Upper lobe of left lung (tissue), 6 donors: ENCODE measurements around the gene OLFM3. TPM values are rescaled to one million over a fixed set of nuclear protein-coding genes. Genes with fewer than 3 reads are reported as not detected.
A peak's percentile ranks its signal among the peaks of the same experiment; 100 is the strongest.

ENCODE experiments used
- ATAC-seq, 2 donors: fragments of 200-7000 bp; cut with Tn5 transposase; one replicate each; pipeline ENCODE4 v1.9.1; 2022; ENCODE audit warnings: mild to moderate bottlenecking in 2 of 2, moderate library complexity in 2 of 2; ENCODE audit not compliant: low FRiP score in 2 of 2
- DNase-seq, 2 donors: peaks; one replicate each; pipeline ENCODE4 v3.0.0-alpha.2; 2019 to 2020
- H3K27ac ChIP-seq, 4 donors: fragments of 200-600 bp; sonication (generic); one replicate each; pipeline ENCODE4 v1.5.1; 2016 to 2019
- H3K27me3 ChIP-seq, 4 donors: fragments of 200-600 bp; sonication (generic); one replicate each; pipeline ENCODE4 v1.5.1; 2017 to 2019
- H3K36me3 ChIP-seq, 4 donors: fragments of 200-600 bp; sonication (generic); one replicate each; pipeline ENCODE4 v1.5.1; 2016 to 2019
- H3K4me1 ChIP-seq, 4 donors: fragments of 200-600 bp; sonication (generic); one replicate each; pipeline ENCODE4 v1.5.1; 2018 to 2019
- H3K4me3 ChIP-seq, 4 donors: fragments of 200-600 bp; sonication (generic); one replicate each; pipeline ENCODE4 v1.5.1; 2017 to 2019; ENCODE audit warnings: mild to moderate bottlenecking in 2 of 4, moderate library complexity in 1 of 4
- H3K9me3 ChIP-seq, 4 donors: fragments of 200-600 bp; sonication (generic); one replicate each; pipeline ENCODE4 v1.5.1; 2018 to 2019
- CTCF ChIP-seq, 6 experiments: fragments of 450-650 bp in 4 of 6; fragments of 200-600 bp in 2 of 6; sonication (generic) in 2 of 6; IDR thresholded peaks; one replicate each; pipeline ENCODE4 v1.5.1; 2016 to 2019; ENCODE audit warnings: antibody characterized with exemption in 6 of 6
- EP300 ChIP-seq, 4 donors: sonication (generic); formaldehyde crosslinking; IDR thresholded peaks; one replicate each; pipeline ENCODE4 v1.5.1; 2017; ENCODE audit warnings: antibody characterized with exemption in 4 of 4, control low read depth in 2 of 4
- POLR2A ChIP-seq, 4 donors: fragments of 450-650 bp; IDR thresholded peaks; one replicate each; pipeline ENCODE4 v1.5.1; 2016 to 2017; ENCODE audit warnings: antibody characterized with exemption in 4 of 4, mild to moderate bottlenecking in 2 of 4
- POLR2AphosphoS5 ChIP-seq, 2 donors: sonication (generic); formaldehyde crosslinking; IDR thresholded peaks; one replicate each; pipeline ENCODE4 v1.5.1; 2017; ENCODE audit warnings: antibody characterized with exemption in 2 of 2
- WGBS, 2 donors: methylation state at CpG; one replicate each; pipeline ENCODE4 v1.1.5; 2017 to 2018; 5-methylcytosine and 5-hydroxymethylcytosine counted together
- total RNA-seq, 6 donors: library from RNA; depleted of rRNA in 4 of 6; stranded (reverse); fragments of >200 nt in 4 of 6; gene quantifications; one replicate each; pipeline versions ENCODE4 v1.1.0 to v1.2.1, GENCODE V29; 2016 to 2021
- donor health status: DM: no; HTN: no; CAD: no; lungs with moderate emphysema.
- donor health status: DM: no; HTN: yes; CAD: no; lungs with severe emphysema.

The OLFM3 gene
- total RNA-seq, 6 donors from 2014 or later = not detected

DNA sequence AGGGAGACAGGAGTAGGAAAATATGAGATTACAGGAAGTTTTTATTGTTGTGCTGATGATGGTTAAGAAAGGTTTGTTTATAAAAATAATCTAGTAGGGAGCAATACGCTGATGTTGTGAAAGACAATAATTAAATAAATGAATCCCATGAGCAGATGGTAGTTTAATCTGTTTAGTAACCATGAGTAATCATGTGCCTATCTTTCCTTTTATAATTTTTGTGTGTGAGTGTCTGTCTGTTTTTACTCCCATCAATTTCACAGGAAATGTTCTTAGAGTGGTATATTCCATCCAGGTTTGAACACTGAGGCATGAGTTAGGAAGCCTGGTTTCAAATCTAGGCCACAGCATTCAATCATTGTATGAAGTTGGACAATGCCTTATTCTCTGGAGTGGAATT, 180.5 kb downstream of the OLFM3 start:
- Histone ChIP-seq H3K27me3 (no peaks in the 10 kb centered on the region), H3K9me3 (no peaks in the 10 kb centered on the region), H3K4me3 (no peak overlapping the region), H3K27ac (no peak overlapping the region), H3K4me1 (no peaks in the 10 kb centered on the region), H3K36me3 (no peaks in the 10 kb centered on the region)
- TF ChIP-seq POLR2A (IDR thresholded peaks at IDR 0.05) = no peak
- no peak for TF ChIP-seq CTCF (IDR thresholded peaks at IDR 0.05)
- TF ChIP-seq EP300 (IDR thresholded peaks at IDR 0.05) = no peak
- no peak for TF ChIP-seq POLR2AphosphoS5 (IDR thresholded peaks at IDR 0.05)
- no peak for ATAC-seq
- DNase-seq = no peak
- WGBS, 2 donors = 44 to 67% methylated on average over 1 of the region's 1 CpG

GRCh38 chr1:101798417-101798816, 198.3 kb downstream of the OLFM3 start:
- WGBS, 2 donors = 78 to 86% methylated on average over 2 of the region's 2 CpGs
- no peaks in the 10 kb centered on the region for H3K27me3 ChIP-seq
- H3K36me3 ChIP-seq = no peaks in the 10 kb centered on the region
- ATAC-seq (no peak), DNase-seq (no peak)
- no peaks in the 10 kb centered on the region for H3K4me1 ChIP-seq
- H3K27ac ChIP-seq = no peak overlapping the region
- TF ChIP-seq POLR2AphosphoS5 (IDR thresholded peaks at IDR 0.05) (no peak), POLR2A (IDR thresholded peaks at IDR 0.05) (no peak), CTCF (IDR thresholded peaks at IDR 0.05) (no peak), EP300 (IDR thresholded peaks at IDR 0.05) (no peak)
- H3K4me3 ChIP-seq = no peak overlapping the region
- H3K9me3 ChIP-seq = no peaks in the 10 kb centered on the region

GRCh38 chr1:101797722-101798121, 199.0 kb downstream of the OLFM3 start:
- WGBS, 2 donors = 68 to 71% methylated on average over 5 of the region's 5 CpGs
- DNase-seq (no peak), ATAC-seq (no peak)
- Histone ChIP-seq H3K4me1 (no peaks in the 10 kb centered on the region), H3K27ac (no peak overlapping the region), H3K36me3 (no peaks in the 10 kb centered on the region), H3K27me3 (no peaks in the 10 kb centered on the region), H3K4me3 (no peak overlapping the region), H3K9me3 (no peaks in the 10 kb centered on the region)
- TF ChIP-seq EP300 (IDR thresholded peaks at IDR 0.05) (peak in 1 of 4 donors; percentile 22), POLR2AphosphoS5 (IDR thresholded peaks at IDR 0.05) (no peak)

DNA sequence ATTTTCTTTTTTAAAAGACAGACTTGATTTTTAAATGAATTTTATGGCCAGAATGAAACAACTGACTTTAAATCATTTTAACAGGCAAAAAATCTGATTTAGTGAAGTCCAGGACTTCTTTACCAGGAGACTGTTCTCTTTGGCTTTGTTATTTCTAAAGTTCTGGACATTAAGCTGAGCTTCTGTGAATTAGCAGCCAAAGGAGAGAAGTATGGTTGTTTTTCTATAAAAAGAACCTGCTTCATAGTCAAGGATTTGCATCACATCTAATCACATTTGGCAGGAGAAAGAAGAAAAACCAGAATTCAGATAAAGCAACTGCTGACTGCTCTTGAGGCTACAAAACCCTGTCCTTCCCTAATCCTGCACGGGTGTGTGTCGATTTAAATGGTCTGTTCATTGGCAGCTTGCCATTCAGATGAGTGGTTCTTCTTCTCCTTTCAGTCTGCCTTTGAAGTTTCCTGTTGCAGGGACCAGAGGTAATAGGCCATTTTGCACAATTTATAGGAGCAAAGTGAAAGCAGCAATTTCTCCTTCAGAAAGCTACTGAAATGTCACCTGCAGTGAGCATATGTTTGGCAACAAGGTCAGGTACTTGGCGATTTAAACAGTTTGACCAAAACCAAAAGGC, 215.4 kb downstream of the OLFM3 start:
- peaks cover 0 to 4% (median 0%) of the 10 kb centered on the region in 4 donors for H3K4me1 ChIP-seq
- 16 to 20% methylated on average over 3 of the region's 3 CpGs for WGBS, 2 donors
- no peaks in the 10 kb centered on the region for H3K36me3 ChIP-seq
- H3K27ac ChIP-seq = peak overlapping the region in 1 of 4 donors; percentile 28
- TF ChIP-seq POLR2AphosphoS5 (IDR thresholded peaks at IDR 0.05) (no peak), CTCF (IDR thresholded peaks at IDR 0.05) (no peak)
- H3K9me3 ChIP-seq = no peaks in the 10 kb centered on the region
- ATAC-seq = no peak
- H3K4me3 ChIP-seq = no peak overlapping the region
- H3K27me3 ChIP-seq = no peaks in the 10 kb centered on the region
- peak in 1 of 2 donors; percentile 41 for DNase-seq

DNA sequence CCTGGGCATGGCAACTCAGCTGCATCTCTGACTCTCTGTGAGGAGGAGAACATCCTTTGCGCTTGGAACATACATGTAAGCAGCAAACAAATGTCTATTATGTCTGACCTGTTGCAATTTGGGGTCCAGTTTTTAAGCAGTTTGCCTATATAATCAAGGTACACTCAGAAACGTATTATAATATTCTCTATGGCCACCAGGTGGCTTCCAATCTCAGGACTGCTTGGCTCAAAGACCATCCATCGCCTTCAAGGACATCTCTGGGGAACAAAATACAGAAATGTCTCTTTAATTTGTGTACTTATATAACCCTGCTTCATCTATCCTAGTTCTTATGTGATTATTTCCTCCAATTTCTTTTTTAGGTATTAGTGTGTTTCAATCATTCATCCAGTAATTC, 227.2 kb downstream of the OLFM3 start:
- no peak for TF ChIP-seq POLR2AphosphoS5 (IDR thresholded peaks at IDR 0.05)
- TF ChIP-seq CTCF (IDR thresholded peaks at IDR 0.05) = peak in 1 of 6 experiments; percentile 6
- 53 to 61% methylated on average over 3 of the region's 3 CpGs for WGBS, 2 donors

More for the DNA sequence above, 227.2 kb downstream of the OLFM3 start:
- Histone ChIP-seq H3K27me3 (no peaks in the 10 kb centered on the region), H3K4me1 (no peaks in the 10 kb centered on the region), H3K36me3 (no peaks in the 10 kb centered on the region), H3K4me3 (no peak overlapping the region), H3K27ac (no peak overlapping the region), H3K9me3 (no peaks in the 10 kb centered on the region)
- ATAC-seq (no peak), DNase-seq (no peak)
